Immature natural killer cell (primary cell): ENCODE measurements around the gene ZNF888. TPM values are rescaled to one million over a fixed set of nuclear protein-coding genes. Genes with fewer than 3 reads are reported as not detected.

ENCODE experiments used
- DNase-seq, 3 donors: peaks; one replicate each; pipeline ENCODE4 v3.0.0; 2022; ENCODE audit warnings: mixed read lengths in 1 of 3
- H3K27ac Mint-ChIP-seq, 6 donors: one replicate each; pipeline ENCODE4 v1.8.0; 2020; ENCODE audit warnings: mixed read lengths in 6 of 6, mild to moderate bottlenecking in 5 of 6, inconsistent platforms in 4 of 6, moderate library complexity in 3 of 6
- H3K27me3 Mint-ChIP-seq, 3 donors: one replicate each; pipeline ENCODE4 v1.8.0; 2020 to 2021; ENCODE audit warnings: low read depth in 3 of 3, mild to moderate bottlenecking in 3 of 3, mixed read lengths in 3 of 3, moderate library complexity in 3 of 3, inconsistent platforms in 1 of 3
- H3K36me3 Mint-ChIP-seq, 3 donors: one replicate each; pipeline ENCODE4 v1.8.0; 2020; ENCODE audit warnings: mixed read lengths in 3 of 3, inconsistent platforms in 2 of 3, mild to moderate bottlenecking in 2 of 3
- H3K4me1 Mint-ChIP-seq, 2 donors: one replicate each; pipeline ENCODE4 v1.8.0; 2020; ENCODE audit warnings: inconsistent platforms in 2 of 2, mild to moderate bottlenecking in 2 of 2, mixed read lengths in 2 of 2, moderate library complexity in 1 of 2
- H3K4me3 Mint-ChIP-seq, 5 donors: one replicate each; pipeline ENCODE4 v1.8.0; 2020; ENCODE audit warnings: mild to moderate bottlenecking in 5 of 5, mixed read lengths in 5 of 5, inconsistent platforms in 3 of 5, moderate library complexity in 3 of 5
- H3K9me3 Mint-ChIP-seq, 6 donors: one replicate each; pipeline ENCODE4 v1.8.0; 2020; ENCODE audit warnings: mild to moderate bottlenecking in 6 of 6, mixed read lengths in 6 of 6, inconsistent platforms in 4 of 6, moderate library complexity in 3 of 6
- polyA plus RNA-seq, 3 donors: library from polyadenylated mRNA; unstranded; fragments of 300-500 nt; fragmentation: Illumina TruSeq; gene quantifications; one replicate each; pipeline ENCODE4 v1.2.3, GENCODE V29; 2021

Gene ZNF888
- polyA plus RNA-seq, result 1 to 10 TPM; 1.9 to 3.9 (median 1.9) TPM

DNA sequence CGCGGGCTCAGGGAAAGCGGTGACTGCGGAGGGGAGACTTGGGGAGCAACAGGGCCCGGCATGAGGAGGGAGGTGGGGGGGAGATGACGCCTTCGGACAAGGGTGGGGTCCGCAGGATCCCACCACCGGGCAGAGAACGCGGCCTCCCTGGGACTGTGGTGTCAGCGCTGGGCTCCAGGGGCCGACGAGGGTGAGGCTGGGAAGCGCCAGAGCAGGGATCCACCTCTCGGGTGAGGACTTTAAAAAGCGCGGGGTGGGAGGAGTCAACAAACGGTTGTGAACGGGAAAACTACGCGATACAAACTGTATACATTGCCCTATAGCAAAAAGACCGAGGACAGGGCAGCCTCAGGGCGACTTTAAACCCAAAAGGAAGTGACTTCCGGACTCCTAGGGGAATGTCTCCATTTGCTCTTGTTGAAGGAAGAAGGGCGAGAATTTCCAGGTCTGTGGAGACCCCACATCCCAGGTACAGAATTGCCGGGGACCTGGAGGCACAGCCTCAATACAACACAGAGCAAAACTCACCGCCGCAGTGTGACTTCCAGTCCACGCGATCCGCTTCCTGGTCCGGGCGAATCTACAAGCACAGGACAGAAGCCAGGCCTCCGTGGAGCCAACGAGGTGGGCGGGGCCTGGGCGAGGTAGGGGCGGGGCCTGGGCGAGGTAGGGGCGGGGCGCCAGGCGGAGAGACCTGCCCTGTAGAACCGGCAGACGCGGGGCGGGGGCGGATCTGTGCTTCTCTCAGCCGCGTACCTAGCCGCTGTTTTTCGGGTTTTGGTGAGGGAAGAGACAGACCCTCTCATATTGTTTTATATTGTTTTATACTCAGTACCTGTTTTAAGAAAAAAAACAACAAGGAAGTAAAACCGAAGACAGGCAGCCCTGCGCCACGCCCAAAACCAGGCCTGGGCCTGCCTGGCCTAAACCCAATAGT, at the start of gene ZNF888:
TSS of gene ZNF888 (minus strand) at position 588 of the 937 bp plus-strand sequence. CDS start 5,555 bp downstream, outside the sequence.
- peaks cover 36 to 37% of the 10 kb centered on the region in 2 donors for H3K4me1 Mint-ChIP-seq
- H3K4me3 Mint-ChIP-seq, result peak within 1 kb of the TSS; percentile 90 to 98 (median 96)
- peaks cover 0 to 4% (median 0%) of the 10 kb centered on the region in 3 donors for H3K36me3 Mint-ChIP-seq
- H3K27ac Mint-ChIP-seq, result peak within 1 kb of the TSS; percentile 87 to 97 (median 92)
- DNase-seq, result peak; percentile 85 to 86 (median 85)
- H3K9me3 Mint-ChIP-seq, result no peaks in the 10 kb centered on the region
- H3K27me3 Mint-ChIP-seq, result peaks cover 1 to 4% (median 4%) of the 10 kb centered on the region in 3 donors

GRCh38 chr19:52967772-52968171, 44.5 kb upstream of the ZNF888 start:
- Mint-ChIP-seq H3K4me3 (no peak overlapping the region), H3K27me3 (peaks cover 9 to 10% (median 10%) of the 10 kb centered on the region in 3 donors), H3K36me3 (peaks cover 25 to 39% (median 29%) of the 10 kb centered on the region in 3 donors), H3K9me3 (peaks cover 10 to 39% (median 29%) of the 10 kb centered on the region in 6 donors), H3K27ac (no peak overlapping the region), H3K4me1 (peaks cover 10 to 13% of the 10 kb centered on the region in 2 donors)
- DNase-seq, result no peak

GRCh38 chr19:52963247-52963618, 40.0 kb upstream of the ZNF888 start:
- Mint-ChIP-seq H3K27ac (peak overlapping the region; percentile 88 to 94 (median 92)), H3K4me3 (peak overlapping the region; percentile 93 to 97 (median 95)), H3K36me3 (peaks cover 16 to 32% (median 23%) of the 10 kb centered on the region in 3 donors), H3K4me1 (peaks cover 32 to 47% of the 10 kb centered on the region in 2 donors), H3K9me3 (peaks cover 6 to 36% (median 28%) of the 10 kb centered on the region in 6 donors), H3K27me3 (peaks cover 9 to 15% (median 11%) of the 10 kb centered on the region in 3 donors)
- no peak for DNase-seq

GRCh38 chr19:52962394-52963246, 39.4 kb upstream of the ZNF888 start, which contains the start of gene ZNF816:
Gene ZNF816 (minus strand): TSS chr19:52962881. CDS start chr19:52956089, 6,792 bp downstream.
- Mint-ChIP-seq H3K36me3 (peaks cover 22 to 35% (median 29%) of the 10 kb centered on the region in 3 donors), H3K27ac (peak within 1 kb of the TSS; percentile 88 to 94 (median 92)), H3K4me3 (peak within 1 kb of the TSS; percentile 93 to 97 (median 95)), H3K27me3 (peaks cover 8 to 14% (median 11%) of the 10 kb centered on the region in 3 donors), H3K4me1 (peaks cover 32 to 50% of the 10 kb centered on the region in 2 donors), H3K9me3 (peaks cover 6 to 36% (median 29%) of the 10 kb centered on the region in 6 donors)
- DNase-seq, result peak; percentile 97 to 98 (median 98)

GRCh38 chr19:52961981-52962380, 38.8 kb upstream of the ZNF888 start:
- Mint-ChIP-seq H3K27ac (peak overlapping the region; percentile 88 to 94 (median 92)), H3K9me3 (peaks cover 3 to 36% (median 31%) of the 10 kb centered on the region in 6 donors), H3K36me3 (peaks cover 29 to 40% (median 32%) of the 10 kb centered on the region in 3 donors), H3K4me3 (peak overlapping the region; percentile 93 to 97 (median 95)), H3K4me1 (peaks cover 32 to 56% of the 10 kb centered on the region in 2 donors), H3K27me3 (peaks cover 4 to 15% (median 10%) of the 10 kb centered on the region in 3 donors)
- DNase-seq, result no peak

DNA sequence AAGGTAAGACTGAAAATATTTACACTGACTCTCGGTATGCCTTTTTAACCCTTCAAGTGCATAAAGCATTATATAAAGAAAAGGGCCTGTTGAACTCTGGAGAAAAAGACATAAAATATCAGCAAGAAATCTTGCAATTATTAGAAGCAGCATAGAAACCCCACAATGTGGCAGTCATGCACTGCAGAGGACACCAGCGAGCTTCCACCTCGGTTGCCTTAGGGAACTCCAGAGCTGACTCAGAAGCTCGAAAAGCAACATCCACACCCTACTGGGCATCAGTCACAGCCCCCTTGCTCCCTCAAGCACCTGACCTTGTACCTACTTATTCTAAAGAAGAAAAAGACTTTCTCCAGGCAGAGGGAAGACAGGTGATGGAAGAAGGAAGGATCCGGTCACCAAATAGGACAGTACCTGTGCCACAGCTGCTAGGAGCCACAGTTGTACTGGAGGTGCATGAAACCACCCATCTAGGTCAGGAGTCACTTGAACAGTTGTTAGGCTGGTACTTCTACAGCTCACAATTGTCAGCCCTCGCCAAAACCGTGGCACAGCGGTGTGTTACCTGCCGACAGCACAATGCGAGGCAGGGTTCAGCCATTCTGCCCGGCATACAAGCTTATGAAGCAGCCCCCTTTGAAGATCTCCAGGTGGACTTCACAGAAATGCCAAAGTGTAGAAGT, 36.5 kb upstream of the ZNF888 start:
- H3K36me3 Mint-ChIP-seq, result peaks cover 51 to 59% (median 52%) of the 10 kb centered on the region in 3 donors
- peaks cover 32 to 71% of the 10 kb centered on the region in 2 donors for H3K4me1 Mint-ChIP-seq
- DNase-seq, result no peak
- H3K27me3 Mint-ChIP-seq, result peaks cover 4 to 9% (median 4%) of the 10 kb centered on the region in 3 donors
- no peak overlapping the region for H3K27ac Mint-ChIP-seq
- H3K4me3 Mint-ChIP-seq, result peak overlapping the region in 2 of 5 donors; percentile 38 to 45
- H3K9me3 Mint-ChIP-seq, result peaks cover 11 to 55% (median 47%) of the 10 kb centered on the region in 6 donors

GRCh38 chr19:52957591-52957990, 34.4 kb upstream of the ZNF888 start:
- no peak for DNase-seq
- H3K4me1 Mint-ChIP-seq, result peaks cover 20 to 56% of the 10 kb centered on the region in 2 donors
- peaks cover 0 to 9% (median 2%) of the 10 kb centered on the region in 3 donors for H3K27me3 Mint-ChIP-seq
- H3K9me3 Mint-ChIP-seq, result peaks cover 21 to 73% (median 61%) of the 10 kb centered on the region in 6 donors
- peaks cover 66 to 76% (median 69%) of the 10 kb centered on the region in 3 donors for H3K36me3 Mint-ChIP-seq
- no peak overlapping the region for H3K4me3 Mint-ChIP-seq
- no peak overlapping the region for H3K27ac Mint-ChIP-seq

GRCh38 chr19:52956917-52957316, 33.7 kb upstream of the ZNF888 start:
- H3K4me1 Mint-ChIP-seq, result peaks cover 15 to 51% of the 10 kb centered on the region in 2 donors
- H3K36me3 Mint-ChIP-seq, result peaks cover 72 to 83% (median 76%) of the 10 kb centered on the region in 3 donors
- peaks cover 28 to 79% (median 68%) of the 10 kb centered on the region in 6 donors for H3K9me3 Mint-ChIP-seq
- H3K4me3 Mint-ChIP-seq, result no peak overlapping the region
- H3K27ac Mint-ChIP-seq, result no peak overlapping the region
- peaks cover 0 to 5% (median 0%) of the 10 kb centered on the region in 3 donors for H3K27me3 Mint-ChIP-seq
- DNase-seq, result no peak

DNA sequence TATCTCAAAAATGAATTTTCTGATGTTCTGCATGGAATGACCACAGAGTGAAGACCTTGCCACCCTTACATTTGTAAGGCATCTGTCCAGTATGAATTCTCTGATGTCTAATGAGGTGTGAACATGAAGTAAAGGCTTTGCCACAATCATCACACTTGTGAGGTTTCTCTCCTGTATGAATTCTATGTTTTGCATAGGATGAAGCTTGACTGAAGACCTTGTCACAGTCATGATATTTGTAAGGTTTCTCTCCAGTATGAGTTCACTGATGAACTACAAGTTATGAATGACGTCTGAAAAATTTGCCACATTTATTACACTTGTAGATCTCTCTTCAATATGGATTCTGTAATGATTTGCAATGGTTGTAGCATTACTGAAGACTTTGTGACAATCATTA, 26.2 kb upstream of the ZNF888 start:
- peaks cover 46 to 77% (median 72%) of the 10 kb centered on the region in 6 donors for H3K9me3 Mint-ChIP-seq
- H3K4me1 Mint-ChIP-seq, result peaks cover 0 to 6% of the 10 kb centered on the region in 2 donors
- H3K27me3 Mint-ChIP-seq, result peaks cover 0 to 4% (median 0%) of the 10 kb centered on the region in 3 donors
- peaks cover 45 to 52% (median 47%) of the 10 kb centered on the region in 3 donors for H3K36me3 Mint-ChIP-seq
- no peak overlapping the region for H3K27ac Mint-ChIP-seq
- DNase-seq, result no peak
- H3K4me3 Mint-ChIP-seq, result no peak overlapping the region

DNA sequence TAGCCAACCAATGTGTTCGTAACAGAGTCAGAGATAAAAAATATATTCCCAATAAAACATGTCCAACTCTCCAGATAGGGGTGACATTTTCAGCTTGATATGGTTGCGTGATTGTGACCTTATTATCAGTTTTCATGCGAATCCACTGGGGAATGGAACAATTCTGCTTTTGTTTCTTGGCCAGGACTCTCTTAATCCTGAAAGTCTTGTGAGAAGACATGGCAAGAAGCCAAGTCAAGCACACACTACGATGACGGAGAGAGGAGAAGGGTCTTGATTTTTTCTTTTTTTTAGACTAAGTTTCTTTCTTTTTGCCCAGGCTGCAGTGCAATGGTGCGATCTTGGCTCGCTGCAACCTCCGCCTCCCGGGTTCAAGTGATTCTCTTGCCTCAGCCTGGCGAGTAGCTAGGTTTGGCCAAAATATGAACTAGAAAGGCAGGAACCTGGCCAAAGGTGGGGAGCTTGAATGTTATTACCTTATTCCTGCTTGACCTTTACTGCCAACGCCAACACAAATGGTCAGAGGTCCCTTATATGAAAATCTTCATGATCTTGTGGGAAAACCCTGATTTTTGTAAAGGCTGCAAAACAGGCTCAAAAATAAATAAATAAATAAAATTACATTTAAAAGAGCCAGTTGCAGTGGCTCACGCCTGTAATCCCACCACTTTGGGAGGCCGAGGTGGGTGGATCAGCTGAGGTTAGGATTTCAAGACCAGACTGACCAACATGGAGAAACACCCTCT, 25.0 kb upstream of the ZNF888 start:
- peaks cover 3 to 7% of the 10 kb centered on the region in 2 donors for H3K4me1 Mint-ChIP-seq
- H3K27me3 Mint-ChIP-seq, result peaks cover 0 to 2% (median 0%) of the 10 kb centered on the region in 3 donors
- no peak overlapping the region for H3K27ac Mint-ChIP-seq
- H3K4me3 Mint-ChIP-seq, result no peak overlapping the region
- DNase-seq, result no peak
- peaks cover 42 to 75% (median 68%) of the 10 kb centered on the region in 6 donors for H3K9me3 Mint-ChIP-seq
- H3K36me3 Mint-ChIP-seq, result peaks cover 38 to 43% (median 39%) of the 10 kb centered on the region in 3 donors

GRCh38 chr19:52946322-52947310, 23.4 kb upstream of the ZNF888 start:
- Mint-ChIP-seq H3K27me3 (peaks cover 0 to 6% (median 3%) of the 10 kb centered on the region in 3 donors), H3K9me3 (peaks cover 28 to 60% (median 52%) of the 10 kb centered on the region in 6 donors), H3K36me3 (peaks cover 23 to 28% (median 25%) of the 10 kb centered on the region in 3 donors), H3K27ac (no peak overlapping the region), H3K4me1 (peaks cover 11 to 21% of the 10 kb centered on the region in 2 donors), H3K4me3 (no peak overlapping the region)
- DNase-seq, result no peak
